GM12801 (cell line): Measurements from ENCODE around the gene SFTPD.

ENCODE experiments used
- CTCF ChIP-seq: IDR thresholded peaks from one replicate; pipeline ENCODE4 v1.5.1; 2011; ENCODE audit warnings: control low read depth; ENCODE audit not compliant: insufficient read length; ENCODE audit errors: extremely low read depth

Gene SFTPD

GRCh38 chr10:79982362-79982800 lies 33.5 kb upstream of the SFTPD start:
- TF ChIP-seq CTCF = no peak

- no peak for TF ChIP-seq CTCF
Measured at GRCh38 chr10:79981450-79982361, 32.8 kb upstream of the SFTPD start.

GRCh38 chr10:79980711-79981110 lies 31.8 kb upstream of the SFTPD start:
- TF ChIP-seq CTCF = no peak

- no peak for TF ChIP-seq CTCF
Measured at GRCh38 chr10:79979976-79980687, 31.2 kb upstream of the SFTPD start.

- no peak for TF ChIP-seq CTCF
Measured at GRCh38 chr10:79979310-79979975, 30.5 kb upstream of the SFTPD start.

GRCh38 chr10:79976999-79977398 lies 28.1 kb upstream of the SFTPD start:
- TF ChIP-seq CTCF = no peak

- TF ChIP-seq CTCF = no peak
Measured at GRCh38 chr10:79970062-79970461, 21.2 kb upstream of the SFTPD start.
